Measurements from ENCODE around the gene ELMO1. TPM values are rescaled to one million over a fixed set of nuclear protein-coding genes. Genes with fewer than 3 reads are reported as not detected.

Gene ELMO1
- total RNA-seq, 1 experiment from 2014 or later = 8.7 TPM

GRCh38 chr7:37367010-37367409 is 81.7 kb downstream of the ELMO1 start:
- DNase-seq = no peak
- no peaks in the 10 kb centered on the region for H3K36me3 ChIP-seq (replicated peaks; ENCODE audit: control insufficient read depth, insufficient read depth, low read length)
- H3K4me3 ChIP-seq (ENCODE audit: insufficient read depth, low read depth, low read length) = no peak overlapping the region
- H3K27me3 ChIP-seq (ENCODE audit: control insufficient read depth, insufficient read depth, low read length) = no peaks in the 10 kb centered on the region

- H3K27me3 ChIP-seq (ENCODE audit: control insufficient read depth, insufficient read depth, low read length) = no peaks in the 10 kb centered on the region
- no peaks in the 10 kb centered on the region for H3K36me3 ChIP-seq (replicated peaks; ENCODE audit: control insufficient read depth, insufficient read depth, low read length)
- no peak for DNase-seq
- no peak overlapping the region for H3K4me3 ChIP-seq (ENCODE audit: insufficient read depth, low read depth, low read length)
These were observed 82.2 kb downstream of the ELMO1 start for GRCh38 chr7:37366445-37366844.

- no peak overlapping the region for H3K4me3 ChIP-seq (ENCODE audit: insufficient read depth, low read depth, low read length)
- no peaks in the 10 kb centered on the region for H3K36me3 ChIP-seq (replicated peaks; ENCODE audit: control insufficient read depth, insufficient read depth, low read length)
- no peaks in the 10 kb centered on the region for H3K27me3 ChIP-seq (ENCODE audit: control insufficient read depth, insufficient read depth, low read length)
- DNase-seq = no peak
These were observed 83.3 kb downstream of the ELMO1 start for GRCh38 chr7:37365405-37365804.

GRCh38 chr7:37364856-37365255 is 83.8 kb downstream of the ELMO1 start:
- H3K27me3 ChIP-seq (ENCODE audit: control insufficient read depth, insufficient read depth, low read length) = no peaks in the 10 kb centered on the region
- no peaks in the 10 kb centered on the region for H3K36me3 ChIP-seq (replicated peaks; ENCODE audit: control insufficient read depth, insufficient read depth, low read length)
- no peak for DNase-seq

GRCh38 chr7:37363536-37364491 is 84.8 kb downstream of the ELMO1 start:
- Histone ChIP-seq H3K36me3 (replicated peaks; ENCODE audit: control insufficient read depth, insufficient read depth, low read length) (no peaks in the 10 kb centered on the region), H3K4me3 (ENCODE audit: insufficient read depth, low read depth, low read length) (no peak overlapping the region)
- DNase-seq = no peak

More at GRCh38 chr7:37364856-37365255, 83.8 kb downstream of the ELMO1 start:
- no peak overlapping the region for H3K4me3 ChIP-seq (ENCODE audit: insufficient read depth, low read depth, low read length)

GRCh38 chr7:37362802-37363201 is 85.9 kb downstream of the ELMO1 start:
- H3K36me3 ChIP-seq (replicated peaks; ENCODE audit: control insufficient read depth, insufficient read depth, low read length) = no peaks in the 10 kb centered on the region
- no peak overlapping the region for H3K4me3 ChIP-seq (ENCODE audit: insufficient read depth, low read depth, low read length)
- DNase-seq = no peak
- H3K27me3 ChIP-seq (ENCODE audit: control insufficient read depth, insufficient read depth, low read length) = no peaks in the 10 kb centered on the region

More at GRCh38 chr7:37363536-37364491, 84.8 kb downstream of the ELMO1 start:
- no peaks in the 10 kb centered on the region for H3K27me3 ChIP-seq (ENCODE audit: control insufficient read depth, insufficient read depth, low read length)

- H3K36me3 ChIP-seq (replicated peaks; ENCODE audit: control insufficient read depth, insufficient read depth, low read length) = no peaks in the 10 kb centered on the region
- H3K4me3 ChIP-seq (ENCODE audit: insufficient read depth, low read depth, low read length) = no peak overlapping the region
- DNase-seq = no peak
- no peaks in the 10 kb centered on the region for H3K27me3 ChIP-seq (ENCODE audit: control insufficient read depth, insufficient read depth, low read length)
These were observed 88.2 kb downstream of the ELMO1 start for GRCh38 chr7:37360484-37360883.

- DNase-seq = no peak
- Histone ChIP-seq H3K4me3 (ENCODE audit: insufficient read depth, low read depth, low read length) (no peak overlapping the region), H3K36me3 (replicated peaks; ENCODE audit: control insufficient read depth, insufficient read depth, low read length) (no peaks in the 10 kb centered on the region), H3K27me3 (ENCODE audit: control insufficient read depth, insufficient read depth, low read length) (no peaks in the 10 kb centered on the region)
These were observed 88.8 kb downstream of the ELMO1 start for GRCh38 chr7:37359662-37360444.

GRCh38 chr7:37359180-37359579 is 89.5 kb downstream of the ELMO1 start:
- Histone ChIP-seq H3K36me3 (replicated peaks; ENCODE audit: control insufficient read depth, insufficient read depth, low read length) (no peaks in the 10 kb centered on the region), H3K4me3 (ENCODE audit: insufficient read depth, low read depth, low read length) (no peak overlapping the region), H3K27me3 (ENCODE audit: control insufficient read depth, insufficient read depth, low read length) (no peaks in the 10 kb centered on the region)
- DNase-seq = no peak

- no peaks in the 10 kb centered on the region for H3K27me3 ChIP-seq (ENCODE audit: control insufficient read depth, insufficient read depth, low read length)
- no peaks in the 10 kb centered on the region for H3K36me3 ChIP-seq (replicated peaks; ENCODE audit: control insufficient read depth, insufficient read depth, low read length)
- no peak for DNase-seq
- H3K4me3 ChIP-seq (ENCODE audit: insufficient read depth, low read depth, low read length) = no peak overlapping the region
These were observed 91.0 kb downstream of the ELMO1 start for GRCh38 chr7:37357637-37357996.

GRCh38 chr7:37356911-37357636 is 91.6 kb downstream of the ELMO1 start:
- H3K4me3 ChIP-seq (ENCODE audit: insufficient read depth, low read depth, low read length) = no peak overlapping the region
- no peak for DNase-seq
- no peaks in the 10 kb centered on the region for H3K36me3 ChIP-seq (replicated peaks; ENCODE audit: control insufficient read depth, insufficient read depth, low read length)
- no peaks in the 10 kb centered on the region for H3K27me3 ChIP-seq (ENCODE audit: control insufficient read depth, insufficient read depth, low read length)

GRCh38 chr7:37354656-37355131 is 94.0 kb downstream of the ELMO1 start:
- no peak for DNase-seq
- H3K36me3 ChIP-seq (replicated peaks; ENCODE audit: control insufficient read depth, insufficient read depth, low read length) = no peaks in the 10 kb centered on the region
- no peaks in the 10 kb centered on the region for H3K27me3 ChIP-seq (ENCODE audit: control insufficient read depth, insufficient read depth, low read length)
- H3K4me3 ChIP-seq (ENCODE audit: insufficient read depth, low read depth, low read length) = no peak overlapping the region

GRCh38 chr7:37353949-37354655 is 94.6 kb downstream of the ELMO1 start:
- DNase-seq = no peak
- Histone ChIP-seq H3K36me3 (replicated peaks; ENCODE audit: control insufficient read depth, insufficient read depth, low read length) (no peaks in the 10 kb centered on the region), H3K27me3 (ENCODE audit: control insufficient read depth, insufficient read depth, low read length) (no peaks in the 10 kb centered on the region)

More at GRCh38 chr7:37353949-37354655, 94.6 kb downstream of the ELMO1 start:
- H3K4me3 ChIP-seq (ENCODE audit: insufficient read depth, low read depth, low read length) = no peak overlapping the region

Data from H7 (cell line).